GM19035 (cell line): ENCODE data around the gene PRDM16.

Experiments used
- ATAC-seq: cut with Tn5 transposase; IDR thresholded peaks from one replicate; pipeline ENCODE4 v1.9.1; 2021; ENCODE audit not compliant: unreplicated experiment

Gene PRDM16

GRCh38 chr1:3196577-3197245, 127.7 kb downstream of the PRDM16 start:
- no peak for ATAC-seq

GRCh38 chr1:3197781-3198316, 128.8 kb downstream of the PRDM16 start:
- no peak for ATAC-seq

- ATAC-seq: no peak
These were observed 129.6 kb downstream of the PRDM16 start for GRCh38 chr1:3198371-3199271.

GRCh38 chr1:3204725-3205124, 135.7 kb downstream of the PRDM16 start:
- ATAC-seq: no peak

- no peak for ATAC-seq
These were observed 136.8 kb downstream of the PRDM16 start for GRCh38 chr1:3205815-3206214.

- no peak for ATAC-seq
These were observed 137.7 kb downstream of the PRDM16 start for GRCh38 chr1:3206696-3207095.

- ATAC-seq: no peak
These were observed 138.3 kb downstream of the PRDM16 start for GRCh38 chr1:3207217-3207848.

GRCh38 chr1:3208819-3209200, 139.8 kb downstream of the PRDM16 start:
- no peak for ATAC-seq

- ATAC-seq: no peak
These were observed 140.2 kb downstream of the PRDM16 start for GRCh38 chr1:3209201-3209600.

- no peak for ATAC-seq
These were observed 142.8 kb downstream of the PRDM16 start for GRCh38 chr1:3211582-3212375.

- no peak for ATAC-seq
These were observed 143.7 kb downstream of the PRDM16 start for GRCh38 chr1:3212453-3213355.

- no peak for ATAC-seq
These were observed 144.7 kb downstream of the PRDM16 start for GRCh38 chr1:3213730-3214129.

GRCh38 chr1:3215198-3216014, 146.4 kb downstream of the PRDM16 start:
- ATAC-seq: no peak

- ATAC-seq: no peak
These were observed 147.0 kb downstream of the PRDM16 start for GRCh38 chr1:3216015-3216391.

- no peak for ATAC-seq
These were observed 148.2 kb downstream of the PRDM16 start for GRCh38 chr1:3217181-3217641.

GRCh38 chr1:3217979-3218679, 149.1 kb downstream of the PRDM16 start:
- no peak for ATAC-seq

GRCh38 chr1:3219005-3219790, 150.2 kb downstream of the PRDM16 start:
- ATAC-seq: no peak
